Measurements from ENCODE around the gene MAP3K19.

The MAP3K19 gene

GRCh38 chr2:135055182-135055786 lies 8.0 kb upstream of the MAP3K19 start:
- TF ChIP-seq FOXK2 (IDR thresholded peaks at IDR 0.05) (no peak), L3MBTL2 (conservative IDR thresholded peaks at IDR 0.05) (no peak), ZNF384 (IDR thresholded peaks at IDR 0.05) (no peak), NFRKB (IDR thresholded peaks at IDR 0.05) (no peak), BHLHE40 (IDR thresholded peaks at IDR 0.05; ENCODE audit: borderline replicate concordance) (no peak), HDGF (IDR thresholded peaks at IDR 0.05; ENCODE audit: borderline replicate concordance) (no peak), FOXA1 (IDR thresholded peaks at IDR 0.05) (no peak), CTBP1 (IDR thresholded peaks at IDR 0.05; ENCODE audit: borderline replicate concordance) (no peak), ARNT (IDR thresholded peaks at IDR 0.05) (no peak), SP1 (IDR thresholded peaks at IDR 0.05) (no peak), FOXM1 (IDR thresholded peaks at IDR 0.05; ENCODE audit: borderline replicate concordance) (no peak), TARDBP (IDR thresholded peaks at IDR 0.05) (no peak), PKNOX1 (IDR thresholded peaks at IDR 0.05) (no peak), LEF1 (IDR thresholded peaks at IDR 0.05; ENCODE audit: borderline replicate concordance) (no peak), SUZ12 (IDR thresholded peaks at IDR 0.05) (no peak), ELF4 (IDR thresholded peaks at IDR 0.05) (no peak)
- no peak for DNase-seq (ENCODE audit: extremely low spot score)
- ChIA-PET POLR2A (no interaction called here), CTCF (no interaction called here)

- DNase-seq (ENCODE audit: extremely low spot score), result no peak
- ChIA-PET CTCF (no interaction called here), POLR2A (interaction anchor here (0.9 to 1.1 kb wide), 3 partner anchors 12 to 478 kb away, joined by 3 to 5 read pairs (median 3); partner anchors contain the start of genes R3HDM1 and ZRANB3)
- TF ChIP-seq L3MBTL2 (conservative IDR thresholded peaks at IDR 0.05), result 0 out of 2 replicates have a peak, but pooled peaks have one; percentile 33
- TF ChIP-seq LEF1 (IDR thresholded peaks at IDR 0.05; ENCODE audit: borderline replicate concordance), result no peak
- TF ChIP-seq FOXA1 (IDR thresholded peaks at IDR 0.05), result no peak
- no peak for TF ChIP-seq ZNF384 (IDR thresholded peaks at IDR 0.05)
- no peak for TF ChIP-seq CTBP1 (IDR thresholded peaks at IDR 0.05; ENCODE audit: borderline replicate concordance)
- no peak for TF ChIP-seq HDGF (IDR thresholded peaks at IDR 0.05; ENCODE audit: borderline replicate concordance)
Measured at GRCh38 chr2:135052997-135053474, 5.8 kb upstream of the MAP3K19 start.

GRCh38 chr2:135052042-135052876 lies 5.0 kb upstream of the MAP3K19 start, which contains the start of gene RAB3GAP1:
Gene RAB3GAP1 (plus strand): TSS chr2:135052292. CDS start chr2:135052308, 16 bp downstream.
- ChIA-PET CTCF (interaction anchor here (0.7 kb wide), 1 partner anchor 13 kb away, joined by 3 read pairs; no protein-coding TSS in a partner anchor), POLR2A (interaction anchor here (1.0 to 1.1 kb wide), 2 partner anchors 13 to 49 kb away, joined by 3 to 5 read pairs; no protein-coding TSS in a partner anchor)
- DNase-seq (ENCODE audit: extremely low spot score), result peak; percentile 85
- TF ChIP-seq ELF4 (IDR thresholded peaks at IDR 0.05) (peak; percentile 34; the same call in 1 of the 2 replicates), CTBP1 (IDR thresholded peaks at IDR 0.05; ENCODE audit: borderline replicate concordance) (no peak), NFRKB (IDR thresholded peaks at IDR 0.05) (peak; percentile 35; the same call in 1 of the 2 replicates), ZNF384 (IDR thresholded peaks at IDR 0.05) (no peak)

GRCh38 chr2:135050684-135051083 lies 3.4 kb upstream of the MAP3K19 start:
- ChIA-PET POLR2A (interaction anchor here (0.7 kb wide), 1 partner anchor 75 kb away, joined by 4 read pairs; no protein-coding TSS in a partner anchor), CTCF (no interaction called here)
- TF ChIP-seq NFRKB (IDR thresholded peaks at IDR 0.05), result no peak
- no peak for TF ChIP-seq HDGF (IDR thresholded peaks at IDR 0.05; ENCODE audit: borderline replicate concordance)
- no peak for TF ChIP-seq PKNOX1 (IDR thresholded peaks at IDR 0.05)
- no peak for TF ChIP-seq SP1 (IDR thresholded peaks at IDR 0.05)
- no peak for TF ChIP-seq ZNF384 (IDR thresholded peaks at IDR 0.05)
- no peak for TF ChIP-seq L3MBTL2 (conservative IDR thresholded peaks at IDR 0.05)
- TF ChIP-seq ELF4 (IDR thresholded peaks at IDR 0.05), result no peak
- TF ChIP-seq TARDBP (IDR thresholded peaks at IDR 0.05), result no peak
- TF ChIP-seq ARNT (IDR thresholded peaks at IDR 0.05), result no peak
- no peak for TF ChIP-seq SUZ12 (IDR thresholded peaks at IDR 0.05)
- TF ChIP-seq CTBP1 (IDR thresholded peaks at IDR 0.05; ENCODE audit: borderline replicate concordance), result no peak
- TF ChIP-seq BHLHE40 (IDR thresholded peaks at IDR 0.05; ENCODE audit: borderline replicate concordance), result no peak
- TF ChIP-seq LEF1 (IDR thresholded peaks at IDR 0.05; ENCODE audit: borderline replicate concordance), result no peak
- TF ChIP-seq FOXM1 (IDR thresholded peaks at IDR 0.05; ENCODE audit: borderline replicate concordance), result no peak
- TF ChIP-seq FOXA1 (IDR thresholded peaks at IDR 0.05), result no peak
- TF ChIP-seq FOXK2 (IDR thresholded peaks at IDR 0.05), result no peak
- DNase-seq (ENCODE audit: extremely low spot score), result no peak

GRCh38 chr2:135050132-135050531 lies 2.9 kb upstream of the MAP3K19 start:
- CTCF ChIA-PET, result no interaction called here
- DNase-seq (ENCODE audit: extremely low spot score), result no peak
- TF ChIP-seq TARDBP (IDR thresholded peaks at IDR 0.05) (no peak), NFRKB (IDR thresholded peaks at IDR 0.05) (no peak), FOXA1 (IDR thresholded peaks at IDR 0.05) (no peak), SP1 (IDR thresholded peaks at IDR 0.05) (no peak), L3MBTL2 (conservative IDR thresholded peaks at IDR 0.05) (no peak), ARNT (IDR thresholded peaks at IDR 0.05) (no peak), BHLHE40 (IDR thresholded peaks at IDR 0.05; ENCODE audit: borderline replicate concordance) (no peak), LEF1 (IDR thresholded peaks at IDR 0.05; ENCODE audit: borderline replicate concordance) (no peak), CTBP1 (IDR thresholded peaks at IDR 0.05; ENCODE audit: borderline replicate concordance) (no peak), SUZ12 (IDR thresholded peaks at IDR 0.05) (no peak), FOXK2 (IDR thresholded peaks at IDR 0.05) (no peak), ZNF384 (IDR thresholded peaks at IDR 0.05) (no peak), FOXM1 (IDR thresholded peaks at IDR 0.05; ENCODE audit: borderline replicate concordance) (no peak), HDGF (IDR thresholded peaks at IDR 0.05; ENCODE audit: borderline replicate concordance) (no peak), ELF4 (IDR thresholded peaks at IDR 0.05) (no peak), PKNOX1 (IDR thresholded peaks at IDR 0.05) (no peak)
- POLR2A ChIA-PET, result no interaction called here
